WTC11 (cell line): ENCODE results near the gene PAX8. TPM values are rescaled to one million over a fixed set of nuclear protein-coding genes. Genes with fewer than 3 reads are reported as not detected.

Source experiments
- ATAC-seq: fragments of 200-7000 bp; cut with Tn5 transposase; 2 replicates; pipeline ENCODE4 v1.10.0; 2021; ENCODE audit warnings: mild to moderate bottlenecking, moderate library complexity
- CTCF ChIA-PET: fragments of 300-600 bp; sonication (Branson Sonifier 250); formaldehyde crosslinking; loops from one replicate; lab custom pipeline; 2021; ENCODE audit warnings: antibody characterized with exemption; lab: Charles Lee
- POLR2A ChIA-PET: fragments of 350-600 bp; sonication (Branson Sonifier 250); formaldehyde crosslinking; loops from one replicate; lab custom pipeline; 2021; ENCODE audit warnings: antibody characterized with exemption; lab: Charles Lee
- DNase-seq: peaks from one replicate; pipeline ENCODE4 v3.0.0; 2021; ENCODE audit warnings: low spot score
- H3K27ac Mint-ChIP-seq: 2 replicates; pipeline ENCODE4 v1.8.0; 2021; ENCODE audit warnings: mixed read lengths
- H3K27me3 Mint-ChIP-seq: 2 replicates; pipeline ENCODE4 v1.8.0; 2021; ENCODE audit warnings: low read depth, mild to moderate bottlenecking, moderate library complexity, mixed read lengths
- H3K36me3 Mint-ChIP-seq: 2 replicates; pipeline ENCODE4 v1.8.0; 2021; ENCODE audit warnings: mixed read lengths
- H3K4me1 Mint-ChIP-seq: 2 replicates; pipeline ENCODE4 v1.8.0; 2022; ENCODE audit warnings: mixed read lengths
- H3K4me3 Mint-ChIP-seq: 2 replicates; pipeline ENCODE4 v1.8.0; 2021; ENCODE audit warnings: mild to moderate bottlenecking, moderate library complexity, mixed read lengths
- H3K9me3 Mint-ChIP-seq: 2 replicates; pipeline ENCODE4 v1.8.0; 2021; ENCODE audit warnings: mixed read lengths
- E2F4 ChIP-seq: sonication (generic); formaldehyde crosslinking; IDR thresholded peaks from 2 replicates; pipeline ENCODE4 v1.8.1; 2022; ENCODE audit warnings: low read depth, mild to moderate bottlenecking, moderate library complexity, missing genetic modification reagents, borderline replicate concordance
- EMX1 ChIP-seq: fragments of 250-450 bp; sonication (Bioruptor Pico); IDR thresholded peaks from 2 replicates; pipeline ENCODE4 v1.8.0; 2021; ENCODE audit warnings: mild to moderate bottlenecking
- FOXJ3 ChIP-seq: sonication (generic); formaldehyde crosslinking; IDR thresholded peaks from 2 replicates; pipeline ENCODE4 v1.9.0; 2021; ENCODE audit warnings: missing genetic modification reagents, mild to moderate bottlenecking, borderline replicate concordance
- FOXK1 ChIP-seq: sonication (generic); formaldehyde crosslinking; IDR thresholded peaks from 2 replicates; pipeline ENCODE4 v1.8.0; 2022; ENCODE audit warnings: mild to moderate bottlenecking, moderate library complexity, missing genetic modification reagents
- HMGA2 ChIP-seq: fragments of 250-450 bp; sonication (Bioruptor Pico); IDR thresholded peaks from 2 replicates; pipeline ENCODE4 v1.4.0; 2021; ENCODE audit warnings: mild to moderate bottlenecking, moderate library complexity
- JUN ChIP-seq: sonication (generic); formaldehyde crosslinking; IDR thresholded peaks from 2 replicates; pipeline ENCODE4 v1.8.0; 2023; ENCODE audit warnings: mild to moderate bottlenecking, missing genetic modification reagents
- KAT7 ChIP-seq: sonication (generic); formaldehyde crosslinking; IDR thresholded peaks from 2 replicates; pipeline ENCODE4 v1.8.1; 2023; ENCODE audit warnings: missing genetic modification reagents, mild to moderate bottlenecking, borderline replicate concordance
- MAX ChIP-seq: sonication (generic); formaldehyde crosslinking; IDR thresholded peaks from 2 replicates; pipeline ENCODE4 v1.8.0; 2022; ENCODE audit warnings: mild to moderate bottlenecking, missing genetic modification reagents
- NFYB ChIP-seq: sonication (generic); formaldehyde crosslinking; conservative IDR thresholded peaks from 2 replicates; pipeline ENCODE4 v1.8.0; 2022; ENCODE audit warnings: low read depth, missing genetic modification reagents
- OVOL2 ChIP-seq: fragments of 250-450 bp; sonication (Bioruptor Pico); IDR thresholded peaks from 2 replicates; pipeline ENCODE4 v1.9.0; 2021; ENCODE audit warnings: mild to moderate bottlenecking, borderline replicate concordance
- RORB ChIP-seq: fragments of 250-450 bp; sonication (Bioruptor Pico); IDR thresholded peaks from 2 replicates; pipeline ENCODE4 v1.9.0; 2021; ENCODE audit warnings: mild to moderate bottlenecking
- SOX15 ChIP-seq: fragments of 250-450 bp; sonication (Bioruptor Pico); IDR thresholded peaks from 2 replicates; pipeline ENCODE4 v1.9.0; 2021; ENCODE audit warnings: mild to moderate bottlenecking
- TCF7 ChIP-seq: sonication (generic); formaldehyde crosslinking; IDR thresholded peaks from 2 replicates; pipeline ENCODE4 v1.8.0; 2022; ENCODE audit warnings: mild to moderate bottlenecking, low read depth, missing genetic modification reagents, moderate library complexity
- TEAD1 ChIP-seq: sonication (generic); formaldehyde crosslinking; IDR thresholded peaks from 2 replicates; pipeline ENCODE4 v1.8.0; 2022; ENCODE audit warnings: mild to moderate bottlenecking, missing genetic modification reagents
- USF1 ChIP-seq: sonication (generic); formaldehyde crosslinking; IDR thresholded peaks from 2 replicates; pipeline ENCODE4 v1.8.0; 2022; ENCODE audit warnings: mild to moderate bottlenecking, missing genetic modification reagents
- USF2 ChIP-seq: sonication (generic); formaldehyde crosslinking; IDR thresholded peaks from 2 replicates; pipeline ENCODE4 v1.8.1; 2023; ENCODE audit warnings: mild to moderate bottlenecking, missing genetic modification reagents, moderate library complexity
- ZNF138 ChIP-seq: sonication (generic); formaldehyde crosslinking; conservative IDR thresholded peaks from 2 replicates; pipeline ENCODE4 v1.8.1; 2022; ENCODE audit warnings: mild to moderate bottlenecking, moderate library complexity, missing genetic modification reagents
- ZNF317 ChIP-seq: sonication (generic); formaldehyde crosslinking; IDR thresholded peaks from 2 replicates; pipeline ENCODE4 v1.8.1; 2023; ENCODE audit warnings: low read depth, mild to moderate bottlenecking, moderate library complexity, missing genetic modification reagents, borderline replicate concordance
- ZNF416 ChIP-seq: fragments of 250-450 bp; sonication (Bioruptor Pico); IDR thresholded peaks from 2 replicates; pipeline ENCODE4 v1.9.0; 2021; ENCODE audit warnings: mild to moderate bottlenecking, inconsistent platforms
- ZNF512 ChIP-seq: sonication (generic); formaldehyde crosslinking; IDR thresholded peaks from 2 replicates; pipeline ENCODE4 v1.8.1; 2022; ENCODE audit warnings: missing genetic modification reagents, borderline replicate concordance
- ZNF671 ChIP-seq: fragments of 250-450 bp; sonication (Bioruptor Pico); IDR thresholded peaks from 2 replicates; pipeline ENCODE4 v1.8.0; 2021; ENCODE audit warnings: mild to moderate bottlenecking
- total RNA-seq: library from RNA; stranded (reverse); gene quantifications from 3 replicates; pipeline ENCODE4 v1.2.3, GENCODE V29; 2021

PAX8 gene
- total RNA-seq, 1 experiment from 2014 or later, result 0.35 TPM

- Mint-ChIP-seq H3K27me3 (peaks cover 4% of the 10 kb centered on the region; the same call in 1 of the 2 replicates), H3K4me3 (no peak overlapping the region), H3K27ac (no peak overlapping the region), H3K4me1 (peaks cover 17% of the 10 kb centered on the region), H3K9me3 (no peaks in the 10 kb centered on the region), H3K36me3 (no peaks in the 10 kb centered on the region)
- CTCF ChIA-PET, result no interaction called here
- POLR2A ChIA-PET, result no interaction called here
- TF ChIP-seq ZNF512 (CRISPR knock-in tag) (no peak), SOX15 (CRISPR knock-in tag) (no peak), OVOL2 (CRISPR knock-in tag) (no peak), TCF7 (CRISPR knock-in tag) (no peak), ZNF671 (no peak), KAT7 (no peak), FOXK1 (no peak), TEAD1 (no peak), ZNF416 (CRISPR knock-in tag) (no peak), MAX (CRISPR knock-in tag) (no peak), USF2 (CRISPR knock-in tag) (no peak), ZNF317 (CRISPR knock-in tag) (no peak), ZNF138 (no peak)
- DNase-seq (no peak), ATAC-seq (no peak)
These were observed 50.4 kb downstream of the PAX8 start for GRCh38 chr2:113228351-113228750.

- DNase-seq (no peak), ATAC-seq (no peak)
- ChIA-PET CTCF (no interaction called here), POLR2A (no interaction called here)
- Mint-ChIP-seq H3K36me3 (no peaks in the 10 kb centered on the region), H3K9me3 (no peaks in the 10 kb centered on the region), H3K27ac (no peak overlapping the region), H3K4me1 (peaks cover 17% of the 10 kb centered on the region), H3K27me3 (peaks cover 4% of the 10 kb centered on the region; the same call in 1 of the 2 replicates), H3K4me3 (no peak overlapping the region)
- no peak for TF ChIP-seq JUN (CRISPR knock-in tag)
- TF ChIP-seq RORB, result no peak
- TF ChIP-seq EMX1 (CRISPR knock-in tag), result no peak
- TF ChIP-seq HMGA2 (CRISPR knock-in tag), result no peak
- TF ChIP-seq ZNF512 (CRISPR knock-in tag), result no peak
- TF ChIP-seq NFYB, result no peak
- no peak for TF ChIP-seq USF1
- TF ChIP-seq ZNF317 (CRISPR knock-in tag), result no peak
- no peak for TF ChIP-seq SOX15 (CRISPR knock-in tag)
- TF ChIP-seq E2F4 (CRISPR knock-in tag), result no peak
- no peak for TF ChIP-seq FOXJ3
These were observed 51.0 kb downstream of the PAX8 start for GRCh38 chr2:113227698-113228097.
